Measurements from ENCODE around the gene IMP4.
A peak's percentile ranks its signal among the peaks of the same experiment; 100 is the strongest.
"Not testable (repeated sequence)": the region's sequence is repeated elsewhere in the genome, so short reads cannot be mapped to it uniquely, and the experiment has no call there.

Gene IMP4

DNA sequence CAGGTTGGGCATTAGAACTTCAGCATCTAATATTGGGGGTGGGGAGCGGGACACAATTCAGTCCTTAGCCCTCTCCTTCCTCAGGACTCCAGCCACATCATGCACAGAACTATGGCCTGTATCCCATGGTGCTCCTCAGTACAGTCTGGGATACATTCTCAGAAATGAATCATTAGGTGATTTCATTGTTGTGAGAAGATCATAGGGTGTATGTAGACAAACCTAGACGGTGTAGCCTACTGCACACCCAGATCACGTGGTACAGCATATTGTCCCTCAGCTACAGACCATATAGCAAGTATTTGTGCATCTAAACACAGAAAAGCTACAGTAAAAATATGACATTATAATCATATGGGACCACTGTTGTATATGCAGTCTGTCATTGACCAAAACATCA is 23.2 kb upstream of the IMP4 start:
- ChIA-PET CTCF (no interaction called here), POLR2A (ENCODE audit: low non-redundant PET) (no interaction called here)
- no peak overlapping the region for H3K27ac ChIP-seq
- DNase-seq (ENCODE audit: low spot score): peak; percentile 5
- TF ChIP-seq, protein P1, sequence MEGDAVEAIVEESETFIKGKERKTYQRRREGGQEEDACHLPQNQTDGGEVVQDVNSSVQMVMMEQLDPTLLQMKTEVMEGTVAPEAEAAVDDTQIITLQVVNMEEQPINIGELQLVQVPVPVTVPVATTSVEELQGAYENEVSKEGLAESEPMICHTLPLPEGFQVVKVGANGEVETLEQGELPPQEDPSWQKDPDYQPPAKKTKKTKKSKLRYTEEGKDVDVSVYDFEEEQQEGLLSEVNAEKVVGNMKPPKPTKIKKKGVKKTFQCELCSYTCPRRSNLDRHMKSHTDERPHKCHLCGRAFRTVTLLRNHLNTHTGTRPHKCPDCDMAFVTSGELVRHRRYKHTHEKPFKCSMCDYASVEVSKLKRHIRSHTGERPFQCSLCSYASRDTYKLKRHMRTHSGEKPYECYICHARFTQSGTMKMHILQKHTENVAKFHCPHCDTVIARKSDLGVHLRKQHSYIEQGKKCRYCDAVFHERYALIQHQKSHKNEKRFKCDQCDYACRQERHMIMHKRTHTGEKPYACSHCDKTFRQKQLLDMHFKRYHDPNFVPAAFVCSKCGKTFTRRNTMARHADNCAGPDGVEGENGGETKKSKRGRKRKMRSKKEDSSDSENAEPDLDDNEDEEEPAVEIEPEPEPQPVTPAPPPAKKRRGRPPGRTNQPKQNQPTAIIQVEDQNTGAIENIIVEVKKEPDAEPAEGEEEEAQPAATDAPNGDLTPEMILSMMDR (conservative IDR thresholded peaks at IDR 0.05; ENCODE audit: low read depth): no peak

- peak overlapping the region; percentile 97 for H3K27ac ChIP-seq
- peak; percentile 24 for DNase-seq (ENCODE audit: low spot score)
- TF ChIP-seq, protein P1 (conservative IDR thresholded peaks at IDR 0.05; ENCODE audit: low read depth): peak; percentile 17; the same call in 1 of the 2 replicates
- POLR2A ChIA-PET (ENCODE audit: low non-redundant PET): interaction anchor here (0.6 to 0.7 kb wide), 2 partner anchors 40 to 87 kb away, joined by 3 to 4 read pairs; no protein-coding TSS in a partner anchor
- CTCF ChIA-PET: interaction anchor here (0.9 to 1.5 kb wide), 2 partner anchors 39 kb away, joined by 5 to 10 read pairs; no protein-coding TSS in a partner anchor
Measured at GRCh38 chr2:130327703-130328527, 14.8 kb upstream of the IMP4 start.

- DNase-seq (ENCODE audit: low spot score): peak; percentile 73
- CTCF ChIA-PET: interaction anchor here (1.5 kb wide), 1 partner anchor 40 kb away, joined by 10 read pairs; no protein-coding TSS in a partner anchor
- POLR2A ChIA-PET (ENCODE audit: low non-redundant PET): interaction anchor here (0.6 to 0.7 kb wide), 2 partner anchors 40 to 88 kb away, joined by 3 to 4 read pairs; no protein-coding TSS in a partner anchor
- peak overlapping the region; percentile 97 for H3K27ac ChIP-seq
- TF ChIP-seq, protein P1 (conservative IDR thresholded peaks at IDR 0.05; ENCODE audit: low read depth): no peak
Measured at GRCh38 chr2:130328710-130329109, 14.0 kb upstream of the IMP4 start.

DNA sequence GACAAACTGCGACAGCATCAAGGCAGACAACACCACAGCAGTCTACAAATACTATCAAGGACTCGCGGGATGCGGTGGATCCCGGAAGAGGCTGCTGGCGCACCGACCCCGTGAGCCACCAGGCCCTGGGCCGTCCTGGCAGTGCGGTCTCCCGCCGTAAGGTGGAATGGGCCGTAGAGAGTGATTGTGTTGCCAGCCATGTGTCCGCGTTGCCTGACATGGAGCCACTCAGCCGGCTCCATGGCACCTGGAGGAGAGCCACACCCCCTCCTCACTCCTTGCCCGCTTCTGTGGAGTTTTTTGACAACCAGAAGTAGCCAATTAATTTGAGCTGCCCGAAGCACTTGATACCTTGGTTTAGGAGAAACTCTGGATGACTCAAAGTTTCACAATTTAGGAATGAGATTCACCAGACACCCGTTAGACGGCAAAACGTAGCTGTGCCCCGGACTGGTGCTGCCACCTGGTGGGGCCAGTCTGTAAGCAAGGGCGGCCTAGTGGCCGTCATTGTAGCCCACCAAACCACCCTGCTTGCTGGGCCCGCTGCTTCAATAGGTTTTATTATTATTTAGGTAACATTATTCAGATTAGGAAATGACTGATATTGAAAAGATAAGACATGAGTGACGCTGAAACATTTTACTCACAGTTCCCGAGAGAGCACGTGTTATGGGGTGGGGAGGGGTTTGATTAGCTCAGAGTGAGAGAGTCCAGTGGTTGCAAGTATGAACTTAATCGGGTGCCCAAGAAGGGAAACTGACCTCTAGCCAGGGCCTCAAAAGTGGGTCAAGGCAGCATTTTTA is 10.2 kb upstream of the IMP4 start:
- CTCF ChIA-PET: interaction anchor here (0.9 to 4.1 kb wide), 7 partner anchors 9 to 396 kb away, joined by 3 to 29 read pairs (median 5); partner anchors contain the start of genes IMP4 and PTPN18
- DNase-seq (ENCODE audit: low spot score): peak; percentile 74
- TF ChIP-seq, protein P1 (conservative IDR thresholded peaks at IDR 0.05; ENCODE audit: low read depth): peak; percentile 93
- peak overlapping the region; percentile 44 for H3K27ac ChIP-seq
- POLR2A ChIA-PET (ENCODE audit: low non-redundant PET): no interaction called here

DNA sequence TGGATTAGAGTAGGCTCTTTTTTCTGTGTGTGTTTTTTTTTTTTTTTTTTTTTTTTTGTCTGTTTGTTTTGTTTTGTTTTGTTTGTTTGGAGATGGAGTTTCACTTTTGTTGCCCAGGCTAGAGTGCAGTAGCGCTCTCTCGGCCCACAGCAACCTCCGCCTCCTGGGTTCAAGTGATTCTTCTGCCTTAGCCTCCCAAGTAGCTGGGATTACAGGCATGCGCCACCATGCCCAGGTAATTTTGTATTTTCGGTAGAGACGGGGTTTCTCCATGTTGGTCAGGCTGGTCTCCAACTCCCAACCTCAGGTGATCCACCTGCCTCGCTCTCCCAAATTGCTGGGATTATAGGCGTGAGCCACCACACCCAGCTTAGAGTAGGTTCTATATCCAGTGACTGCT is 9.4 kb upstream of the IMP4 start:
- POLR2A ChIA-PET (ENCODE audit: low non-redundant PET); DNase-seq (ENCODE audit: low spot score); H3K27ac ChIP-seq: not testable (repeated sequence)
- CTCF ChIA-PET: interaction anchor here (0.7 to 4.1 kb wide), 7 partner anchors 8 to 397 kb away, joined by 3 to 29 read pairs (median 6); partner anchors contain the start of gene IMP4

GRCh38 chr2:130334026-130334425 is 8.7 kb upstream of the IMP4 start:
- CTCF ChIA-PET: interaction anchor here (0.7 to 4.1 kb wide), 3 partner anchors 36 to 178 kb away, joined by 5 to 29 read pairs (median 6); no protein-coding TSS in a partner anchor
- H3K27ac ChIP-seq: no peak overlapping the region
- POLR2A ChIA-PET (ENCODE audit: low non-redundant PET): no interaction called here

More at GRCh38 chr2:130334026-130334425, 8.7 kb upstream of the IMP4 start:
- TF ChIP-seq, protein P1 (conservative IDR thresholded peaks at IDR 0.05; ENCODE audit: low read depth): no peak
- no peak for DNase-seq (ENCODE audit: low spot score)
